Fibroblast of pulmonary artery (primary cell): ENCODE results near the gene ST3GAL3.

Source experiments
- DNase-seq: peaks from one replicate; pipeline ENCODE4 v3.0.0-alpha.2; 2010; ENCODE audit warnings: low read depth
- H3K4me3 ChIP-seq: replicated peaks from 2 replicates; pipeline ENCODE4 v1.5.1; 2011; ENCODE audit warnings: low read depth, mild to moderate bottlenecking, control low read depth, low read length, moderate library complexity
- TF ChIP-seq, protein P1 (sequence below): IDR thresholded peaks from 2 replicates; pipeline ENCODE4 v1.5.1; 2011; ENCODE audit warnings: mild to moderate bottlenecking, control low read depth, low read length, inconsistent platforms; ENCODE audit errors: missing control alignments

ST3GAL3 gene

GRCh38 chr1:43796111-43796581, 88.8 kb downstream of the ST3GAL3 start:
- TF ChIP-seq, protein P1, sequence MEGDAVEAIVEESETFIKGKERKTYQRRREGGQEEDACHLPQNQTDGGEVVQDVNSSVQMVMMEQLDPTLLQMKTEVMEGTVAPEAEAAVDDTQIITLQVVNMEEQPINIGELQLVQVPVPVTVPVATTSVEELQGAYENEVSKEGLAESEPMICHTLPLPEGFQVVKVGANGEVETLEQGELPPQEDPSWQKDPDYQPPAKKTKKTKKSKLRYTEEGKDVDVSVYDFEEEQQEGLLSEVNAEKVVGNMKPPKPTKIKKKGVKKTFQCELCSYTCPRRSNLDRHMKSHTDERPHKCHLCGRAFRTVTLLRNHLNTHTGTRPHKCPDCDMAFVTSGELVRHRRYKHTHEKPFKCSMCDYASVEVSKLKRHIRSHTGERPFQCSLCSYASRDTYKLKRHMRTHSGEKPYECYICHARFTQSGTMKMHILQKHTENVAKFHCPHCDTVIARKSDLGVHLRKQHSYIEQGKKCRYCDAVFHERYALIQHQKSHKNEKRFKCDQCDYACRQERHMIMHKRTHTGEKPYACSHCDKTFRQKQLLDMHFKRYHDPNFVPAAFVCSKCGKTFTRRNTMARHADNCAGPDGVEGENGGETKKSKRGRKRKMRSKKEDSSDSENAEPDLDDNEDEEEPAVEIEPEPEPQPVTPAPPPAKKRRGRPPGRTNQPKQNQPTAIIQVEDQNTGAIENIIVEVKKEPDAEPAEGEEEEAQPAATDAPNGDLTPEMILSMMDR, result no peak
- DNase-seq, result peak; percentile 65

DNA sequence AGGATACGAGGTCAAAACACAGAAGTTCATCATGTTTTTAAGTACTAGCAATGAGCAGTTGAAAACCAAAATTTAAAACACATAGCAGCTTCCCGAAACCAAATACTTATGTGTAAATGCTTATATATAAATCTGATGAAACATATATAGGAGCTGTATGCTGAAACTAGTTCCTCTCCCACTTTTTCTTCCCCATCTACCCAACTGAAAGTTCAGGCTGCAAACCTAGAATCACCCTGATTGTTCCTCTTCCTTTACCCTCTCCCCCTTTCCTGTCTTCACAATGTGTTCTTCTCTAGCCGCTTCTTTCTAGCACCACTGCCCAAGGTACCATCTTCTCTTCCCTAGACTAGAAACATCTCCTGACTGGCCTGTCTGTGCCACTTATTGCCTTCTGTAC, 90.6 kb downstream of the ST3GAL3 start:
- TF ChIP-seq, protein P1, result no peak
- no peak overlapping the region for H3K4me3 ChIP-seq
- DNase-seq, result no peak

More at GRCh38 chr1:43796111-43796581, 88.8 kb downstream of the ST3GAL3 start:
- H3K4me3 ChIP-seq, result no peak overlapping the region

- no peak overlapping the region for H3K4me3 ChIP-seq
- peak; percentile 38 for DNase-seq
- TF ChIP-seq, protein P1, result no peak
Observed at GRCh38 chr1:43799656-43800635, 92.6 kb downstream of the ST3GAL3 start.

GRCh38 chr1:43800771-43801170, 93.4 kb downstream of the ST3GAL3 start:
- H3K4me3 ChIP-seq, result no peak overlapping the region
- TF ChIP-seq, protein P1, result no peak
- DNase-seq, result no peak

GRCh38 chr1:43801203-43801602, 93.9 kb downstream of the ST3GAL3 start:
- DNase-seq, result no peak
- TF ChIP-seq, protein P1, result no peak
- H3K4me3 ChIP-seq, result no peak overlapping the region

DNA sequence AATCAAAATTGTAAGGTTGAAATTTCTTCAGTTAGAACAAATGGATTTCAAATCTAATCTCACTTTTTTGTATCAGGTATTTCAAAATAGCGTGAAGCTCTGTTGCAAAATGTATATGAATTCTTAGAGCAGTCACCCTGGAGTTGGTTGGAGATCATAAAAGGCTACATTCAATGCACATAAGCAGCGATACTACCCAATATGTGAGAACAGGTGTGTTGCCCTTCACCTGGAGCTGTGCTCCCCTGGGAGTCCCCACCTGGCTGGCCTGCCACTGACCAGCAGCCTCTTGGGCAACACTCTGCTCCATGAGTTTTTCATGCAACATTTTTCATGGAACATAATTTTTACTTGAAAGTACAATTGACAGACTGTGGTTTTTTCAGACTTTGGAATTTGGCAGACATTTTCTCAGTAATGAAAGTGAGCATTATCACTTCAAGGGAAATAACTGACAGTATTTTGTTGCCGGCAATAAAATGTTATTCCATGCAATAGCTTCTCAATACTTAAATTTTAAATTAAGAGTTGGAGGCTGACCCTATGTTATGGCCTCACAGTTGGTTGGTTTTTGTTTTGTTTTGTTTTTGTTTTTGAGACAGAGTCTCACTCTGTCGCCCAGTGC, 95.1 kb downstream of the ST3GAL3 start:
- H3K4me3 ChIP-seq, result no peak overlapping the region
- DNase-seq, result no peak
- TF ChIP-seq, protein P1, result no peak
